Measurements from ENCODE around the gene PGBD2. TPM values are rescaled to one million over a fixed set of nuclear protein-coding genes. Genes with fewer than 3 reads are reported as not detected.
A peak's percentile ranks its signal among the peaks of the same experiment; 100 is the strongest.

PGBD2 gene
- total and polyA plus RNA-seq, 2 of the 4 experiments (the other 2 are of a cell fraction), result 4.8 to 6.8 TPM

DNA sequence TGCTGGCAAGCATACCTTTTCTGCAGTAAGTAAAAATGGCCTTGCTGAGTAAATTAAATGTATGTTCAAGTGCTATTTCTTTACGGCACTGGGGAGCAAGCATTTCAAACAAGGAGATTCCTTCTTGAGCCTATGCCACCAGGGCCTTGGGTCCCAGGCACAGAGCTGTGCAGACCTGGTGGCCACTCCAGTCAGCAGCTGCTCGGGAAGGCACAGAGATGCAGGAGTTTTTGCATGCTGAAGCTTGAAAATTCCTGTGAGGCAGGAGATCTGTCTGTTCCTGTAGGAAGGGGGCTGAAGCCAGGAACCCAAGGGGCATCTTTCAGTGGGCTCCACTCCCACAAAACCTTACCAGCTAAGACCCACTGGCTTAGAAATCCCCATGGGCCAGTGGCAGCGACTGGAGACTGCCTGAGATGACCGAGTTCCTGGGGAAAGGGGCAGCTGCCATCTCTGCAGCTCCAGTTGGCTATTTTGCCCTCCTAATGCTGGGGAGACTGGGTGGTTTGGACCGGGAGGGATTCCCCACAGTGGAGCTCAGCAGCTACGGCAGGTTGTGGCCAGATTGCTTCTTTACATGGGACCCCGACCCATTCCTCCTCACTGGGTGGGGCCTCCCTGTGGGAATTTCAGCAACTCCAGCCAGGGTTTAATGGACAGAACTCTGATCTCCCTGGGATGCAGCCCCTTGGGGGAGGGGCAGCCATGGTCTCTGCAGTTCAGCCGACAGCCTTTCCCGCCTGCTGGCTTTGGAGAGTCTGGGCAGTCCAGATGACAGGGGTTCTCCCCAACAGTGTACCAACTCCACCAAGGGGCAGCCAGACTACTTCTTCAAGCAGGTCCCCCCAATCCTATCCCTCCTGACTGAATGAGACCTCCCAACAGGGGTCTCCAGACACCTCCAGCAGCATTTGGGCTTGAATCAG is 8.4 kb upstream of the PGBD2 start:
- H4K20me1 ChIP-seq (ENCODE audit: insufficient read depth, low read length), result no peaks in the 10 kb centered on the region
- no peak overlapping the region for H4K8ac ChIP-seq (ENCODE audit: low read depth in 2 of 2, low read length in 2 of 2)
- no peaks in the 10 kb centered on the region for H3K36me3 ChIP-seq (ENCODE audit: control insufficient read depth, insufficient read depth, low read length)
- H4K91ac ChIP-seq (ENCODE audit: insufficient read depth, low read depth, low read length), result no peak overlapping the region
- peak overlapping the region; percentile 39 for H2AK9ac ChIP-seq (replicated peaks; ENCODE audit: low read depth, low read length, poor library complexity)
- no peaks in the 10 kb centered on the region for H3K4me1 ChIP-seq (ENCODE audit: control insufficient read depth, insufficient read depth, low read length)
- ATAC-seq (ENCODE audit: low read depth), result no peak
- no peak overlapping the region for H2BK20ac ChIP-seq (ENCODE audit: low read depth, low read length)
- H3K4me3 ChIP-seq (ENCODE audit: insufficient read depth, low read depth, low read length), result no peak overlapping the region
- no peak overlapping the region for H4K5ac ChIP-seq (ENCODE audit: low read depth, low read length)
- no peak overlapping the region for H3K4ac ChIP-seq (ENCODE audit: low read depth, low read length)
- H2BK120ac ChIP-seq (ENCODE audit: low read depth, low read length), result no peak overlapping the region
- in situ Hi-C loops (cut with MboI; ENCODE audit: low sequenced_read_pairs), result no loop called here
- intact Hi-C loops (cut with micrococcal nuclease), result no loop called here
- H3K9me1 ChIP-seq (ENCODE audit: insufficient read depth, low read length), result no peaks in the 10 kb centered on the region
- no peak overlapping the region for H2AK5ac ChIP-seq (ENCODE audit: low read depth, low read length)
- TF ChIP-seq RAD21 (IDR thresholded peaks at IDR 0.05; ENCODE audit: low read length) (no peak), FOS (IDR thresholded peaks at IDR 0.05; ENCODE audit: low read depth, low read length) (no peak), NFE2L2 (IDR thresholded peaks at IDR 0.05; ENCODE audit: low read depth, low read length) (no peak), CHD1 (IDR thresholded peaks at IDR 0.05; ENCODE audit: low read depth, low read length) (no peak), MAFK (IDR thresholded peaks at IDR 0.05; ENCODE audit: low read depth, low read length) (no peak), RFX5 (IDR thresholded peaks at IDR 0.05; ENCODE audit: low read depth, low read length) (no peak), RCOR1 (IDR thresholded peaks at IDR 0.05; ENCODE audit: insufficient replicate concordance, low read length) (no peak), MXI1 (IDR thresholded peaks at IDR 0.05; ENCODE audit: borderline replicate concordance, low read depth, low read length) (no peak), POLR2A (IDR thresholded peaks at IDR 0.05; ENCODE audit: low read depth, low read length) (no peak)
- TF ChIP-seq, protein P1, sequence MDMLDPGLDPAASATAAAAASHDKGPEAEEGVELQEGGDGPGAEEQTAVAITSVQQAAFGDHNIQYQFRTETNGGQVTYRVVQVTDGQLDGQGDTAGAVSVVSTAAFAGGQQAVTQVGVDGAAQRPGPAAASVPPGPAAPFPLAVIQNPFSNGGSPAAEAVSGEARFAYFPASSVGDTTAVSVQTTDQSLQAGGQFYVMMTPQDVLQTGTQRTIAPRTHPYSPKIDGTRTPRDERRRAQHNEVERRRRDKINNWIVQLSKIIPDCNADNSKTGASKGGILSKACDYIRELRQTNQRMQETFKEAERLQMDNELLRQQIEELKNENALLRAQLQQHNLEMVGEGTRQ (IDR thresholded peaks at IDR 0.05; ENCODE audit: low read depth, low read length), result no peak
- TF ChIP-seq, protein P2, sequence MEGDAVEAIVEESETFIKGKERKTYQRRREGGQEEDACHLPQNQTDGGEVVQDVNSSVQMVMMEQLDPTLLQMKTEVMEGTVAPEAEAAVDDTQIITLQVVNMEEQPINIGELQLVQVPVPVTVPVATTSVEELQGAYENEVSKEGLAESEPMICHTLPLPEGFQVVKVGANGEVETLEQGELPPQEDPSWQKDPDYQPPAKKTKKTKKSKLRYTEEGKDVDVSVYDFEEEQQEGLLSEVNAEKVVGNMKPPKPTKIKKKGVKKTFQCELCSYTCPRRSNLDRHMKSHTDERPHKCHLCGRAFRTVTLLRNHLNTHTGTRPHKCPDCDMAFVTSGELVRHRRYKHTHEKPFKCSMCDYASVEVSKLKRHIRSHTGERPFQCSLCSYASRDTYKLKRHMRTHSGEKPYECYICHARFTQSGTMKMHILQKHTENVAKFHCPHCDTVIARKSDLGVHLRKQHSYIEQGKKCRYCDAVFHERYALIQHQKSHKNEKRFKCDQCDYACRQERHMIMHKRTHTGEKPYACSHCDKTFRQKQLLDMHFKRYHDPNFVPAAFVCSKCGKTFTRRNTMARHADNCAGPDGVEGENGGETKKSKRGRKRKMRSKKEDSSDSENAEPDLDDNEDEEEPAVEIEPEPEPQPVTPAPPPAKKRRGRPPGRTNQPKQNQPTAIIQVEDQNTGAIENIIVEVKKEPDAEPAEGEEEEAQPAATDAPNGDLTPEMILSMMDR (conservative IDR thresholded peaks at IDR 0.05; ENCODE audit: low read depth, low read length), result no peak
- no peak overlapping the region for H3K23ac ChIP-seq (ENCODE audit: low read depth, low read length)
- dilution Hi-C loops (cut with HindIII; ENCODE audit: low sequenced_read_pairs, unreplicated experiment), result no loop called here
- no peak for DNase-seq
- H3K9me3 ChIP-seq (ENCODE audit: control insufficient read depth, insufficient read depth, low read length), result no peaks in the 10 kb centered on the region
- ChIA-PET CTCF (no interaction called here), POLR2A (ENCODE audit: unreplicated experiment) (no interaction called here)
- no peak overlapping the region for H3K18ac ChIP-seq (ENCODE audit: low read depth, low read length)
- no peak overlapping the region for H3K14ac ChIP-seq (replicated peaks; ENCODE audit: low read depth, low read length)
- no peak overlapping the region for H3K4me2 ChIP-seq (ENCODE audit: low read depth, low read length)
- H3K56ac ChIP-seq (ENCODE audit: extremely low read depth, insufficient read depth, low read length), result no peak overlapping the region
- no TSS peak for BruUV-seq (replicated peaks)
- no peak overlapping the region for H2BK5ac ChIP-seq (ENCODE audit: low read depth, low read length, poor library complexity, severe bottlenecking)
- H2BK15ac ChIP-seq (ENCODE audit: low read depth, low read length), result no peak overlapping the region
- H3K79me1 ChIP-seq (ENCODE audit: low read depth in 1 of 2, low read length in 2 of 2), result no peaks in the 10 kb centered on the region
- H3K27me3 ChIP-seq (ENCODE audit: control insufficient read depth, insufficient read depth, low read length), result peaks cover under 1% of the 10 kb centered on the region
- no peak overlapping the region for H3K9ac ChIP-seq (ENCODE audit: low read depth, low read length)
- H3K27ac ChIP-seq (ENCODE audit: insufficient read depth, low read length), result no peak overlapping the region
- H2AFZ ChIP-seq (replicated peaks; ENCODE audit: low read length, poor library complexity), result no peak overlapping the region
- WGBS, 2 experiments (ENCODE audit: extremely low coverage in 2 of 2, insufficient read length in 1 of 2), result 62% methylated on average over 3 of the region's 9 CpGs; no CpG with 5 or more reads in 1 of the 2 experiments

All from IMR-90 (cell line).